Posterior cingulate gyrus (tissue), 11 donors: Measurements from ENCODE around the gene KRTAP13-4.

Experiments used
- DNase-seq, 10 donors: peaks; one replicate each; pipeline versions ENCODE4 v3.0.0 to v3.0.0-alpha.2; 2020 to 2021; ENCODE audit warnings: mixed read lengths in 3 of 10
- intact Hi-C: fragments of 100-400 bp; cut with DNase I; formaldehyde crosslinking; loops from one replicate; pipeline ENCODE4 v1.15.1; 2023

The KRTAP13-4 gene, protein sequence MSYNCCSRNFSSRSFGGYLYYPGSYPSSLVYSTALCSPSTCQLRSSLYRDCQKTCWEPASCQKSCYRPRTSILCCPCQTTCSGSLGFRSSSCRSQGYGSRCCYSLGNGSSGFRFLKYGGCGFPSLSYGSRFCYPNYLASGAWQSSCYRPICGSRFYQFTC

GRCh38 chr21:30430170-30430655 lies at the start of gene KRTAP13-4:
TSS of gene KRTAP13-4 (plus strand) at chr21:30430220. CDS start at chr21:30430276, 56 bp downstream.
- intact Hi-C loops: no loop called here

GRCh38 chr21:30382201-30382600 lies 47.8 kb upstream of the KRTAP13-4 start:
- intact Hi-C loops: no loop called here
- no peak for DNase-seq

More at GRCh38 chr21:30430170-30430655, at the start of gene KRTAP13-4:
- DNase-seq: peak in 2 of 10 donors; percentile 65 to 71

GRCh38 chr21:30391492-30392025 lies 38.5 kb upstream of the KRTAP13-4 start:
- intact Hi-C loops: no loop called here
- no peak for DNase-seq

DNA sequence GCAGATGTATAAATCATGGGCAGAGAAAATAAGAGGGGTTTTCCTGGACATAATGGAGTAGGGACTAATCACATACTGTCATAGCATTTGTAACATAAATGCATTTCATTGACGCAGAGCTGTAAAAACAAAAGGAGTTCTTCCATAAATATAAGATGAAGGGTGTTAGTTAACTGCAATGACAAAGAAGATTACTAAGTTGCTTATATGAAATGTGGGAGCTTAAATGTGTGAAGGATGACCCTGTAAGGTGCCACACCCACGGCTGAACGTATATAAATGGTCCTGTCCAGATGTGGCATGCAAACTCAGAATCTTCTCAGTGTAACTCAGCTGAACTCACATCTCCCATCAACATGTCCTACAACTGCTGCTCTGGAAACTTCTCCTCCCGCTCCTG lies 34.3 kb upstream of the KRTAP13-4 start, which contains the start of gene KRTAP13-1:
Gene KRTAP13-1, plus strand, starts transcription at position 301 of the 400 bp plus-strand sequence. Its CDS starts 56 bp downstream, at position 357.
- intact Hi-C loops: no loop called here
- no peak for DNase-seq

DNA sequence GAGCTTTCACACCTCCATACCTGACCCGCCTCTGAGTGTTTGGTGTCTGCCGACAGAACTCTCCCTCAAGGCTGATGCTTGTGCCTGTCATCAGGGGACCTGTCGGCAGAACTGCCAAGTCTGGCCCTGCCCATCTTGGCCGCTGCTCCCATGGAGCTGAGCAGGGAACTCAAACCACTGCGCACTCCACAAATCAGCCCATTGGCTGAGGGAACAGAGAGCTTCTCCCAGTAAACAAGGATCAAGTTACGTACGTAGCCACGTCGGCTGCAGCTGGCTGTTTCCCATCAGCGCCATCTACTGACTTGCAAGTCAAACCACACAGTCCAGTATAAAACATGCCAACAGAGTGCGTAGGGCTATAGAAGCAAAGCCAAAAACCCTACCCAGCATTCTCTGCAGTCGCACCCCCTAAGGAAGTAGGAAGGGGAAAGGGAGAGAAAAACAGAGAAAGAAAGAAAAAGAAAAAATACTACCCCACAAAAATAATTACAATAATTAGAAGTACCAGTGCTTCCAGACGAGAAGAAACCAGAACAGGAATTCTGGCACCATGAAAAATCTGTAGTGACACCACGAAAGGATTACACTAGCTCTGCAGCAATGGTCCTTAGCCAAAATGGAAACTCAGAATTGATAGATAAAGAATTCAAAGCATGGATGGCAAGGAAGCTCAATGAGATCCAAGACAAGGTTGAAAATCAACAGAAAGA lies 21.1 kb upstream of the KRTAP13-4 start:
- intact Hi-C loops: no loop called here
- DNase-seq: no peak

DNA sequence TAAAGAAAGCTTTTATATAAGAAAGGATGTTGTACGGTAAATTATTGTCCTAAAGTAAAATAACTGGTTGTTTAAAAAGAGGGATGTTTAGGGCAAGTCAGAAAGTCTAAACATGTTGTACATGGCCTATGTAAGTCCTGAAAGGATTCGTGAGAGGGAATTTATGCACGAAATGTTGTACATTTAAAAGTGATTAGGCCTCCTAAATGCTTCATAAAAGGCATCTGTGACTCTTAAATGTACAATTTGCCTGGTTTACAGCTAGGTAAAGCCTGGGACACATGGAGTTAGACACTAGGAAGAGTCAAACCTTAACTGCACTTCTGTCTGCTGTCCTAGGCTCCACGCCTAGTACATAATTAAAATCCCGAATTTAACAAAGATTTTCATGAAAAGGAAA lies 14.0 kb upstream of the KRTAP13-4 start:
- DNase-seq: no peak
- intact Hi-C loops: no loop called here

- intact Hi-C loops: no loop called here
Observed at GRCh38 chr21:30425826-30426225, 4.2 kb upstream of the KRTAP13-4 start, which contains the start of gene KRTAP13-3. TSS of gene KRTAP13-3 (minus strand) at chr21:30425926. CDS start at chr21:30425912, 14 bp downstream.

DNA sequence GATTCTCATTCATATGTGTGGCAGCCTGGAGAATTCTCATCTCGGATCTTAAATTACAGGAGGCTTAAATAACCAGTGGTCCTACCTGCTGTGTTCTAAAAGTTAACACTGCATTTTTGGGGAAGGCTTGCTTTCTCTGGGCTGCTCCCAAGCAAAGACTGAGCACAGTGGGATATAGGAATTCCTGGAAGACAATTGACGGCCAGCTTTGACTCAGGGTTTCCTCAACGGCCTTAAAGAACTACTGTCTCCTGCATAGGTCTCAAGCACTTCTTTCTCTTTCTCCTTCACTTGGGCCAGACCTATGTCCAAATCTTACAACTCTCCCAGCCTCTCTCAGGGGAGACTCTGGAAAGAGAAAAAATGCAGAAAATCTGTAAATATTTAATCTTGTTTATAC lies 3.3 kb upstream of the KRTAP13-4 start:
- intact Hi-C loops: no loop called here
- DNase-seq: no peak

More at GRCh38 chr21:30425826-30426225, 4.2 kb upstream of the KRTAP13-4 start, which contains the start of gene KRTAP13-3:
- no peak for DNase-seq

GRCh38 chr21:30434033-30434631 lies 4.1 kb downstream of the KRTAP13-4 start:
- peak in 1 of 10 donors; percentile 51 for DNase-seq
- intact Hi-C loops: no loop called here

DNA sequence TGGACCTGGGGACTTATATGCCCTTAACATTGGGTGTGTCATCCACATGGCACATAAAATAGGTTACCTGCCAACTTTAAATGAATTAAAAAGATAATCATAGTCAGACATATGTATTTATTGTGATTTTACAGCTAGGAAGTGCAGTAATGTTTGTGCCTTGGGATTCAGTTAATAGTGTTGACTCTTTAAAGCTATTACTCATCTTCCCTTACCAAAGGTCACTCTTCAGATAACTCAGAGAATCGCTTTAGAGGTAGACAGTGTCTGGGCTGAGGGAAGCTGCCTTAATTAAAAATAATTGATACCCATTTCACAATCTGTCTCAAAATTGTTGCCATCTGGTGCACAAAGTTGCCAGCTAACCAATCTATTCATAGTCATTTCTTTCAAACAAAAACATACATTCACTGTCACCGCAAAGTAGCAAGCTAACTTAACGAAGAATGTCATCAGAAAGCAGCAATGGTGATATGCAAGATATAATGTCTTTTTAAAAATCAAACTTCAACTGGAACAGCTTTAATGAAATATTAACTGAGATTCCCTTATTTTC lies 7.1 kb downstream of the KRTAP13-4 start:
- intact Hi-C loops: no loop called here
- DNase-seq: no peak

DNA sequence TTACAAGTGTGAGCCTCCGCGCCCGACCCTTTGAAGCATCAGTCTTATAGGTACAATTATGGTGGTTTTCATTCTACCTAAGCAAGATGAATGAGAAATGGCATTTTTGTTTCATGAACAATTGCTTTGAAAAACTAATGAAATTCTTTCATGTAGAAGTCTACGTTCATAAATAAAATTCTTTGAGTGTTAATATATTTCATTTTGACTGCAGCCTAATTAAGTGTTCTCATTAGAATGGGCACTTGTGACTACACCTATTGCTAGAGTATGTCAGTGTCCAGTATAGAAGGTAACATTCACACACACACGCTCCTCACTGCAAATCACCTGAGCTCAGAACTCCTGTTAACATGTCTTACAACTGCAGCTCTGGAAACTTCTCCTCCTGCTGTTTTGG lies 10.0 kb downstream of the KRTAP13-4 start, which contains the start of gene KRTAP15-1:
Gene KRTAP15-1, plus strand, starts transcription at position 301 of the 400 bp plus-strand sequence. Its CDS starts 53 bp downstream, at position 354.
- no peak for DNase-seq
- intact Hi-C loops: no loop called here

DNA sequence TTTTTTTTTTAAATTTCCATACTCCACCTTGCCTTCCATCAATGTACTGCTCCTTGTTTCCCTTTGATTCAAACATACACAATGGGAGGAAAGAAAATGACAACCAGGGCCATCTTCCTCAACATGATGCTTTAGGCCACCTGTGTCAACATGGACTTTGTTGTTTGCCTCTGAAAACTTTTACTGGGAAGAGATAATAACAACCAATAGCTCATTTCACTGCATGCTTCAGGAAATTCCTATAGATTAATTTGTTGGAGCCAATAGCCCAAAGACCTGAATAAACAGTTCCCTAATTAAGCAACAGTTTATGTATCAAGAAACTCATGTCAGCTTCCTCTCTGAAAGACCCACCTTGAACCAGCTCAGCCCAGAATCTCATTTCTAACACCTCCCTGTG lies 13.2 kb downstream of the KRTAP13-4 start:
- intact Hi-C loops: no loop called here
- DNase-seq: no peak

- intact Hi-C loops: no loop called here
- DNase-seq: peak in 1 of 10 donors; percentile 41
Observed at GRCh38 chr21:30444204-30444603, 14.2 kb downstream of the KRTAP13-4 start.

DNA sequence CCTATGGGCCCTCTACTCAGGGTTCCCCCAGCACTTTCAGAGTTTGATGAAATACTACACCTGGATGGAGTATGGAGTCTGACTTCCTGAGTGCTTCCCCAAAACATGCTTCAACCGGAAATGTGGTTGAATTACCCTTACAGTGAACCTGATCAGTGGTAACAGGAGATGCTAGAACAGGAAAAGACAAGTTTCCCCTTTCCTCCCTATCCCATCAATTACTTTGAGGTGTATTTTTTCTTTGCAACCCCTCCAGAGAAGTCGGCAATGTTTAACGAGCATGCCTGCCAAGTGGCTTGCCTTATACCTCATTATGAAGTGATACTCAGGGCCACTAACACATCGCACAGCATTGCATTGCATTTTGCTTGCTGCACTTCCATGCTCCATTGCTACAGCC lies 17.0 kb downstream of the KRTAP13-4 start:
- DNase-seq: no peak
- intact Hi-C loops: no loop called here

- intact Hi-C loops: no loop called here
Observed at GRCh38 chr21:30448514-30448913, 18.5 kb downstream of the KRTAP13-4 start.

DNA sequence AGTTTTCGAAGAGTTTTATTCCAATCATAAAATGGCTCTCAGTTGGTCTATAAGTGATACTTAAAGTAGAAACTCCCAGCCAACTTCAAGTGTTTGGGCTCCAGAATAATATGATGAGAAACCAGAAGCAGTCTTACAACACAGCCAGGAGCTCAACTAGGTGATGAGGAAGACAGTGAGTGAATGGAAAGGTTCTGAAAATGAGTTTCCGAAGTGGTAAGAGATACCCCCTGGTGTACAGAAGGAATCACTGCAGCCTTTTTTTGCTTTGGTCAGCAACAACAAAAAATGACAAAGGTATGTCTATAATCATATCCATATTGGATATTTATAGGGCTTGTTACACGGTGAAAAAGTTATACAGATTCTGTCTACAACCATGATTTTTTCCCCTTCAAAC lies 33.7 kb downstream of the KRTAP13-4 start:
- DNase-seq: no peak

More at GRCh38 chr21:30448514-30448913, 18.5 kb downstream of the KRTAP13-4 start:
- no peak for DNase-seq

GRCh38 chr21:30468900-30469714 lies 39.1 kb downstream of the KRTAP13-4 start:
- DNase-seq: no peak

More for the DNA sequence above, 33.7 kb downstream of the KRTAP13-4 start:
- intact Hi-C loops: no loop called here

GRCh38 chr21:30478004-30478403 lies 48.0 kb downstream of the KRTAP13-4 start:
- DNase-seq: no peak
- intact Hi-C loops: no loop called here

More at GRCh38 chr21:30468900-30469714, 39.1 kb downstream of the KRTAP13-4 start:
- intact Hi-C loops: no loop called here

DNA sequence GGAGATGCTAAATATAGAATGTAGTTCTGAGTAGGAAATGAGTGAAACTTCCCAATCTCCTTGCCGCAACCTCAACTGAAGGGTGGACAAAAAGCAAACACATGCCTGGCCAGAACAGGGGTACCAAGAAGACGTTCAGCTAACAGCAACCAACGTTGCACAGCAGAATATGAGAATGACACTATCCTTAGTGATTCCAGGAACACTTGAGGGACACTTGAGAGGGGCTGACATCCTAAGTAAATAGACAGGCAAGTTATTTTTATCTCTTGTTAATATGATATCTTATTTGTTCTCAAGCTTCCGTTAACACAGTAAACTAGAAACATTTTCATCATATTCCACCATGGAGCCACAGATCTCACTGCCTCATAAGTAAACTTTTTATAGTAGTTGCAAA lies 49.2 kb downstream of the KRTAP13-4 start:
- intact Hi-C loops: no loop called here
- no peak for DNase-seq
